IMR-90 (cell line): ENCODE results near the gene NDUFS2. TPM values are rescaled to one million over a fixed set of nuclear protein-coding genes. Genes with fewer than 3 reads are reported as not detected.

Source experiments
- ATAC-seq: fragments of 200-7000 bp; cut with Tn5 transposase; 2 replicates; pipeline ENCODE4 v1.9.1; 2020; ENCODE audit warnings: low read depth, mild to moderate bottlenecking, moderate library complexity
- BruUV-seq: library from RNA; stranded (reverse); fragments of 400-500 nt; replicated peaks from 2 replicates; lab custom pipeline; 2021; lab: Mats Ljungman, UMichigan
- CTCF ChIA-PET: fragments of 300-600 bp; formaldehyde crosslinking; extraction: SDS; loops from one replicate; lab custom pipeline; 2021; ENCODE audit warnings: antibody characterized with exemption; lab: Yijun Ruan, JAX
- POLR2A ChIA-PET: fragments of 300-600 bp; sonication (Branson Sonifier 250); formaldehyde crosslinking; loops from one replicate; lab custom pipeline; 2022; ENCODE audit warnings: antibody characterized with exemption; ENCODE audit not compliant: unreplicated experiment; lab: Charles Lee
- DNase-seq: peaks from one replicate; pipeline ENCODE4 v3.0.0; 2013
- H2AFZ ChIP-seq: replicated peaks from 2 replicates; pipeline ENCODE3; 2013; ENCODE audit warnings: low read length, mild to moderate bottlenecking; ENCODE audit not compliant: poor library complexity
- H2AK5ac ChIP-seq: 2 replicates; pipeline ENCODE4 v1.6.1; 2013; ENCODE audit warnings: low read depth, low read length, inconsistent platforms
- H2AK9ac ChIP-seq: replicated peaks from 2 replicates; pipeline ENCODE3; 2013; ENCODE audit warnings: mild to moderate bottlenecking, low read depth, low read length, moderate library complexity; ENCODE audit not compliant: poor library complexity
- H2BK120ac ChIP-seq: 2 replicates; pipeline ENCODE4 v1.6.1; 2013; ENCODE audit warnings: low read depth, low read length, inconsistent platforms
- H2BK15ac ChIP-seq: 3 replicates; pipeline ENCODE4 v1.6.1; 2013; ENCODE audit warnings: low read depth, low read length, inconsistent platforms
- H2BK20ac ChIP-seq: 2 replicates; pipeline ENCODE4 v1.6.1; 2013; ENCODE audit warnings: low read depth, mild to moderate bottlenecking, inconsistent platforms, low read length, moderate library complexity
- H2BK5ac ChIP-seq: 2 replicates; pipeline ENCODE4 v1.6.1; 2013; ENCODE audit warnings: mild to moderate bottlenecking, low read depth, low read length, inconsistent platforms; ENCODE audit not compliant: poor library complexity, severe bottlenecking
- H3K14ac ChIP-seq: replicated peaks from 2 replicates; pipeline ENCODE4 v1.6.1; 2013; ENCODE audit warnings: low read depth, low read length, inconsistent platforms
- H3K18ac ChIP-seq: 2 replicates; pipeline ENCODE4 v1.6.1; 2013; ENCODE audit warnings: low read depth, low read length, control low read depth
- H3K23ac ChIP-seq: 2 replicates; pipeline ENCODE4 v1.6.1; 2013; ENCODE audit warnings: low read depth, low read length, inconsistent platforms
- H3K27ac ChIP-seq: 2 replicates; pipeline ENCODE4 v1.5.1; 2013; ENCODE audit warnings: mild to moderate bottlenecking, control low read depth, low read length; ENCODE audit not compliant: insufficient read depth
- H3K27me3 ChIP-seq: 2 replicates; pipeline ENCODE4 v1.6.1; 2013; ENCODE audit warnings: low read length; ENCODE audit not compliant: control insufficient read depth, insufficient read depth
- H3K36me3 ChIP-seq: 2 replicates; pipeline ENCODE4 v1.6.1; 2013; ENCODE audit warnings: low read length, mixed read lengths; ENCODE audit not compliant: control insufficient read depth, insufficient read depth
- H3K4ac ChIP-seq: 2 replicates; pipeline ENCODE4 v1.6.1; 2013; ENCODE audit warnings: low read depth, low read length, inconsistent platforms
- H3K4me1 ChIP-seq: 2 replicates; pipeline ENCODE4 v1.6.1; 2013; ENCODE audit warnings: low read length, mixed read lengths; ENCODE audit not compliant: control insufficient read depth, insufficient read depth
- H3K4me2 ChIP-seq: 2 replicates; pipeline ENCODE4 v1.6.1; 2013; ENCODE audit warnings: low read depth, mild to moderate bottlenecking, control low read depth, low read length, moderate library complexity
- H3K4me3 ChIP-seq: 2 replicates; pipeline ENCODE4 v1.5.1; 2013; ENCODE audit warnings: low read depth, mild to moderate bottlenecking, control low read depth, low read length, moderate library complexity; ENCODE audit not compliant: insufficient read depth
- H3K56ac ChIP-seq: 2 replicates; pipeline ENCODE4 v1.6.1; 2013; ENCODE audit warnings: low read length, inconsistent platforms; ENCODE audit not compliant: insufficient read depth; ENCODE audit errors: extremely low read depth
- H3K79me1 ChIP-seq, 2 experiments: 2 replicates each; pipeline ENCODE4 v1.6.1; 2013; ENCODE audit warnings: low read length in 2 of 2, inconsistent platforms in 1 of 2, low read depth in 1 of 2
- H3K9ac ChIP-seq: 2 replicates; pipeline ENCODE4 v1.6.1; 2013; ENCODE audit warnings: low read depth, low read length, control low read depth
- H3K9me1 ChIP-seq: 2 replicates; pipeline ENCODE4 v1.6.1; 2013; ENCODE audit warnings: low read length, inconsistent platforms; ENCODE audit not compliant: insufficient read depth
- H3K9me3 ChIP-seq: 2 replicates; pipeline ENCODE4 v1.6.1; 2013; ENCODE audit warnings: low read length; ENCODE audit not compliant: control insufficient read depth, insufficient read depth
- H4K20me1 ChIP-seq: 2 replicates; pipeline ENCODE4 v1.6.1; 2013; ENCODE audit warnings: low read length, inconsistent platforms; ENCODE audit not compliant: insufficient read depth
- H4K5ac ChIP-seq: 2 replicates; pipeline ENCODE4 v1.6.1; 2013; ENCODE audit warnings: mild to moderate bottlenecking, low read depth, low read length, control low read depth
- H4K8ac ChIP-seq, 2 experiments: 2 replicates each; pipeline ENCODE4 v1.6.1; 2013; ENCODE audit warnings: low read depth in 2 of 2, low read length in 2 of 2, control low read depth in 1 of 2, inconsistent platforms in 1 of 2
- H4K91ac ChIP-seq: 2 replicates; pipeline ENCODE4 v1.6.1; 2013; ENCODE audit warnings: low read depth, low read length, inconsistent platforms; ENCODE audit not compliant: insufficient read depth
- CEBPB ChIP-seq: IDR thresholded peaks from 2 replicates; pipeline ENCODE4 v1.6.1; 2012; ENCODE audit warnings: low read depth, low read length, improper control_type of control experiment
- CHD1 ChIP-seq: IDR thresholded peaks from 2 replicates; pipeline ENCODE4 v1.6.1; 2012; ENCODE audit warnings: low read depth, low read length, improper control_type of control experiment
- WGBS, 2 experiments: methylation state at CpG; one replicate each; pipeline versions ENCODE4 v1.1.5 to v1.1.7; 2013; ENCODE audit warnings: missing lambda C conversion rate in 2 of 2; ENCODE audit not compliant: insufficient read length in 1 of 2; ENCODE audit errors: extremely low coverage in 2 of 2; 5-methylcytosine and 5-hydroxymethylcytosine counted together
- dilution Hi-C: fragments of 300-500 bp; cut with HindIII; formaldehyde crosslinking; loops from one replicate; pipeline ENCODE4 v1.14.3; 2018; ENCODE audit warnings: low sequenced_read_pairs; ENCODE audit not compliant: unreplicated experiment
- in situ Hi-C: fragments of 300-500 bp; cut with MboI; formaldehyde crosslinking; loops from 3 replicates; pipeline ENCODE4 v1.14.3; 2019; ENCODE audit warnings: low sequenced_read_pairs, inconsistent platforms, mixed read lengths
- intact Hi-C: fragments of 100-400 bp; cut with micrococcal nuclease; formaldehyde crosslinking; loops from 2 replicates; pipeline ENCODE4 v1.10.0; 2022
- polyA plus RNA-seq, 3 experiments: library from polyadenylated mRNA; depleted of rRNA; stranded (reverse); fragments of >200 nt; gene quantifications; 2 replicates each; pipeline ENCODE4 v1.2.3, GENCODE V29; 2012; ENCODE audit warnings: low replicate concordance in 1 of 3
- total RNA-seq: library from RNA; depleted of rRNA; stranded (reverse); fragments of >200 nt; gene quantifications from 2 replicates; pipeline ENCODE4 v1.2.3, GENCODE V29; 2012

Gene NDUFS2
- total and polyA plus RNA-seq, 2 of the 4 experiments (the other 2 are of a cell fraction) = 85.5 to 101 TPM

GRCh38 chr1:161200992-161201835, 953 bp upstream of the NDUFS2 start:
- peak overlapping the region; percentile 98 for H2AFZ ChIP-seq
- peak overlapping the region; percentile 84 for H4K5ac ChIP-seq
- dilution Hi-C loops (no loop called here), intact Hi-C loops (no loop called here), in situ Hi-C loops (no loop called here)
- H3K14ac ChIP-seq = peak overlapping the region; percentile 99
- H2BK20ac ChIP-seq = peak overlapping the region; percentile 66
- 8% methylated on average over 2 of the region's 13 CpGs; no CpG with 5 or more reads in 1 of the 2 experiments for WGBS, 2 experiments
- H3K4me3 ChIP-seq = peak overlapping the region; percentile 33; the same call in 1 of the 2 replicates
- H3K79me1 ChIP-seq = peaks cover 14 to 32% of the 10 kb centered on the region in 2 experiments
- peak overlapping the region; percentile 94 for H3K4ac ChIP-seq
- peak; percentile 69 for DNase-seq
- peaks cover 31% of the 10 kb centered on the region for H3K4me1 ChIP-seq
- ChIA-PET CTCF (interaction anchor here (0.5 to 3.0 kb wide), 5 partner anchors 9 to 185 kb away, joined by 3 to 19 read pairs (median 3); partner anchors contain the start of gene TOMM40L), POLR2A (interaction anchor here (0.5 to 0.9 kb wide), 2 partner anchors 24 to 73 kb away, joined by 3 to 4 read pairs; partner anchors contain the start of gene TOMM40L)
- peak overlapping the region; percentile 85 to 96 for H4K8ac ChIP-seq
- peak overlapping the region; percentile 94 for H2AK9ac ChIP-seq
- peaks cover 24% of the 10 kb centered on the region for H3K9me1 ChIP-seq
- H4K91ac ChIP-seq = peak overlapping the region; percentile 98
- peak overlapping the region; percentile 88 for H3K27ac ChIP-seq
- H3K23ac ChIP-seq = peak overlapping the region; percentile 74; the same call in 1 of the 2 replicates
- H3K36me3 ChIP-seq = peaks cover 6% of the 10 kb centered on the region; the same call in 1 of the 2 replicates
- no TSS peak for BruUV-seq
- H2BK5ac ChIP-seq = peak overlapping the region; percentile 90
- H3K27me3 ChIP-seq = no peaks in the 10 kb centered on the region
- no peak for ATAC-seq
- H3K9ac ChIP-seq = peak overlapping the region; percentile 79
- TF ChIP-seq CHD1 (no peak), CEBPB (peak; percentile 49; the same call in 1 of the 2 replicates)
- H3K4me2 ChIP-seq = peak overlapping the region; percentile 74
- H3K56ac ChIP-seq = peak overlapping the region; percentile 63; the same call in 1 of the 2 replicates
- H3K9me3 ChIP-seq = no peaks in the 10 kb centered on the region
- H4K20me1 ChIP-seq = peaks cover under 1% of the 10 kb centered on the region; the same call in 1 of the 2 replicates
- H3K18ac ChIP-seq = peak overlapping the region; percentile 67
- H2BK120ac ChIP-seq = peak overlapping the region; percentile 95
- peak overlapping the region; percentile 94 for H2AK5ac ChIP-seq
- peak overlapping the region; percentile 59; the same call in 2 of the 3 replicates for H2BK15ac ChIP-seq
